Measurements from ENCODE around the gene ACAA1.
A peak's percentile ranks its signal among the peaks of the same experiment; 100 is the strongest.
"Not testable (repeated sequence)": the region's sequence is repeated elsewhere in the genome, so short reads cannot be mapped to it uniquely, and the experiment has no call there.

ACAA1 gene

DNA sequence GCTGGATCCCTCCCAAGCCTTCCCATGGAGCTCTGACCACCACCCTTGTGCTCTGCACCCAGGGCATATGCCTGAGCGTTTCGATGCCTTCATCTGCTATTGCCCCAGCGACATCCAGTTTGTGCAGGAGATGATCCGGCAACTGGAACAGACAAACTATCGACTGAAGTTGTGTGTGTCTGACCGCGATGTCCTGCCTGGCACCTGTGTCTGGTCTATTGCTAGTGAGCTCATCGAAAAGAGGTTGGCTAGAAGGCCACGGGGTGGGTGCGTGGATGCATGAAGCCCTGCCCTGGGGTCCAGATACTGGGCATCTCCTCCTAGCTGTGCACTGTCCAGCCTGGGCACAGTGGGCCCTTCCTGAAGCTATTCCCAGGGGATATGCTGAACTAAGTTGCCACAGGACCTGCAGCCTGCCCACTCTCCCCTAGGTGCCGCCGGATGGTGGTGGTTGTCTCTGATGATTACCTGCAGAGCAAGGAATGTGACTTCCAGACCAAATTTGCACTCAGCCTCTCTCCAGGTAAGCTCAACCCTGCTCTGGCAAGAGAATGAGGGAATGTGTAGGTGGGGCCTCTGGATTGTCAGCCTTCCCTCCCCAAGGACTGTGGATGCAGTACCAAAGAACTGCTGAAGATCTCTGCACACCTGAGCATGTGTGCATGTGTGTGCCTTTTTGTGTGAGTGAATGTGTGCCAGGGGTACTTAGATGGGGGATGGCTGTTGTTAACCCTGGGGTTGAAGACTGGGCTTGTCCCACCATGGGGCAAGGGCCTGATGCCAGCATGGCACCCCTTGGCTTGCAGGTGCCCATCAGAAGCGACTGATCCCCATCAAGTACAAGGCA, 3.6 kb upstream of the ACAA1 start:
- H3K4me1 ChIP-seq (ENCODE audit: insufficient read depth, low read length) = peaks cover 3% of the 10 kb centered on the region; the same call in 1 of the 2 replicates
- H3K27me3 ChIP-seq (ENCODE audit: insufficient read depth, low read length) = peaks cover 7% of the 10 kb centered on the region; the same call in 1 of the 2 replicates
- peaks cover 16% of the 10 kb centered on the region for H3K36me3 ChIP-seq (ENCODE audit: insufficient read depth, low read length)
- H3K4me3 ChIP-seq (ENCODE audit: low read length) = no peak overlapping the region
- no peaks in the 10 kb centered on the region for H3K9me3 ChIP-seq (ENCODE audit: insufficient read depth, low read depth, low read length)
- WGBS = 95% methylated on average over 13 of the region's 13 CpGs
- H3K27ac ChIP-seq (ENCODE audit: low read depth, low read length) = no peak overlapping the region
- H3K9ac ChIP-seq (ENCODE audit: low read depth, low read length) = no peak overlapping the region

- peak overlapping the region; percentile 89 for H3K4me3 ChIP-seq (ENCODE audit: low read length)
- H3K9me3 ChIP-seq (ENCODE audit: insufficient read depth, low read depth, low read length) = no peaks in the 10 kb centered on the region
- peaks cover 7% of the 10 kb centered on the region; the same call in 1 of the 2 replicates for H3K27me3 ChIP-seq (ENCODE audit: insufficient read depth, low read length)
- H3K27ac ChIP-seq (ENCODE audit: low read depth, low read length) = no peak overlapping the region
- peaks cover 3% of the 10 kb centered on the region; the same call in 1 of the 2 replicates for H3K4me1 ChIP-seq (ENCODE audit: insufficient read depth, low read length)
- H3K36me3 ChIP-seq (ENCODE audit: insufficient read depth, low read length) = peaks cover 16% of the 10 kb centered on the region
- 0 out of 2 replicates have a peak overlapping the region, but pooled peaks have one; percentile 89 for H3K9ac ChIP-seq (ENCODE audit: low read depth, low read length)
- 92% methylated on average over 7 of the region's 7 CpGs for WGBS
Observed at GRCh38 chr3:38139652-38140051, 2.7 kb upstream of the ACAA1 start.

DNA sequence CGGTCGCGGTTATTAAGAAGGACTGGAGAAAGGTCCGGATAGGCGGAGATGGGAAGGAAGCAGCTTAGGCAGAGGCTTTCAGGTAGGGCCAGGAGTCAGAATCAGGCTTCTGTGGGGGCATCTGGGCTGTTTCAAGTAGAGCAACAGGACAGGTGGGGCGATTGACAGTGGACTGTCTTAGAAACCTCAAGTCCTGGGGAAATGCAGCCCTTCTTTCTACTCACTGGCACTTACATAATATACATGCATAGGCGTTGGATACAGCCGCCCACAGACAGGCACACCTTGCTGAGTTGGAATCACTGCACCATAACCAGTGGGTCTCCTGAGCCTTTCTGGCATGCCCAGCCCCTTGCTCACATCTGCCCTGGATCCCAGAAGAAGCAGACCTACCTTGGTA, 2.3 kb upstream of the ACAA1 start:
- 28% methylated on average over 8 of the region's 8 CpGs for WGBS
- peak overlapping the region; percentile 89 for H3K4me3 ChIP-seq (ENCODE audit: low read length)
- H3K9ac ChIP-seq (ENCODE audit: low read depth, low read length) = peak overlapping the region; percentile 89
- H3K9me3 ChIP-seq (ENCODE audit: insufficient read depth, low read depth, low read length) = no peaks in the 10 kb centered on the region
- peaks cover 3% of the 10 kb centered on the region; the same call in 1 of the 2 replicates for H3K4me1 ChIP-seq (ENCODE audit: insufficient read depth, low read length)
- no peak overlapping the region for H3K27ac ChIP-seq (ENCODE audit: low read depth, low read length)
- peaks cover 20% of the 10 kb centered on the region for H3K36me3 ChIP-seq (ENCODE audit: insufficient read depth, low read length)
- H3K27me3 ChIP-seq (ENCODE audit: insufficient read depth, low read length) = peaks cover 7% of the 10 kb centered on the region; the same call in 1 of the 2 replicates

DNA sequence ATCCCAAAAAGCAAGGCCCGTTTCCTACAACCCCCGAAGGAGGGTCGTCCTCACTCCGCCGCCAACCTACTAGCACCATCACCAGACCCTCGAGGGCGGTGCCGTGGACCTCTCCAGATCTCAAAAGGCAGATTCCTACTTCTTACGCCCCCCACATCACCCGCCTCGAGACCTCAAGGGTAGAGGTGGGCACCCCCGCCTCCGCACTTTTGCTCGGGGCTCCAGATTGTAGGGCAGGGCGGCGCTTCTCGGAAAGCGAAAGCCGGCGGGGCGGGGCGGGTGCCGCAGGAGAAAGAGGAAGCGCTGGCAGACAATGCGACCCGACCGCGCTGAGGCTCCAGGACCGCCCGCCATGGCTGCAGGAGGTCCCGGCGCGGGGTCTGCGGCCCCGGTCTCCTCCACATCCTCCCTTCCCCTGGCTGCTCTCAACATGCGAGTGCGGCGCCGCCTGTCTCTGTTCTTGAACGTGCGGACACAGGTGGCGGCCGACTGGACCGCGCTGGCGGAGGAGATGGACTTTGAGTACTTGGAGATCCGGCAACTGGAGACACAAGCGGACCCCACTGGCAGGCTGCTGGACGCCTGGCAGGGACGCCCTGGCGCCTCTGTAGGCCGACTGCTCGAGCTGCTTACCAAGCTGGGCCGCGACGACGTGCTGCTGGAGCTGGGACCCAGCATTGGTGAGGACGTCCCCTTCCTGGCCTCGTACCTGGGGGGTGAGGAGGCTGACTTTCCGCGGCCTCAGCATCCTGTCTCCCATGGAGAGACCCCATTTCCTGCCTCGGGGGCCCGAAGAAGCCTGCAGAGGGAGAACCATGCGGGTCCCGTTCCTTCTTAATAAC, 1.6 kb upstream of the ACAA1 start, which contains the start of gene MYD88:
MYD88 (plus strand) TSS at position 313 of the 842 bp plus-strand sequence; CDS start at position 353, 40 bp downstream.
- peak within 1 kb of the TSS; percentile 89 for H3K9ac ChIP-seq (ENCODE audit: low read depth, low read length)
- peaks cover 26% of the 10 kb centered on the region for H3K36me3 ChIP-seq (ENCODE audit: insufficient read depth, low read length)
- H3K4me3 ChIP-seq (ENCODE audit: low read length) = peak within 1 kb of the TSS; percentile 89
- 1% methylated on average over 65 of the region's 65 CpGs for WGBS
- H3K27me3 ChIP-seq (ENCODE audit: insufficient read depth, low read length) = peaks cover 7% of the 10 kb centered on the region; the same call in 1 of the 2 replicates
- peak within 1 kb of the TSS; percentile 79 for H3K27ac ChIP-seq (ENCODE audit: low read depth, low read length)
- peaks cover 3% of the 10 kb centered on the region; the same call in 1 of the 2 replicates for H3K4me1 ChIP-seq (ENCODE audit: insufficient read depth, low read length)
- H3K9me3 ChIP-seq (ENCODE audit: insufficient read depth, low read depth, low read length) = no peaks in the 10 kb centered on the region

DNA sequence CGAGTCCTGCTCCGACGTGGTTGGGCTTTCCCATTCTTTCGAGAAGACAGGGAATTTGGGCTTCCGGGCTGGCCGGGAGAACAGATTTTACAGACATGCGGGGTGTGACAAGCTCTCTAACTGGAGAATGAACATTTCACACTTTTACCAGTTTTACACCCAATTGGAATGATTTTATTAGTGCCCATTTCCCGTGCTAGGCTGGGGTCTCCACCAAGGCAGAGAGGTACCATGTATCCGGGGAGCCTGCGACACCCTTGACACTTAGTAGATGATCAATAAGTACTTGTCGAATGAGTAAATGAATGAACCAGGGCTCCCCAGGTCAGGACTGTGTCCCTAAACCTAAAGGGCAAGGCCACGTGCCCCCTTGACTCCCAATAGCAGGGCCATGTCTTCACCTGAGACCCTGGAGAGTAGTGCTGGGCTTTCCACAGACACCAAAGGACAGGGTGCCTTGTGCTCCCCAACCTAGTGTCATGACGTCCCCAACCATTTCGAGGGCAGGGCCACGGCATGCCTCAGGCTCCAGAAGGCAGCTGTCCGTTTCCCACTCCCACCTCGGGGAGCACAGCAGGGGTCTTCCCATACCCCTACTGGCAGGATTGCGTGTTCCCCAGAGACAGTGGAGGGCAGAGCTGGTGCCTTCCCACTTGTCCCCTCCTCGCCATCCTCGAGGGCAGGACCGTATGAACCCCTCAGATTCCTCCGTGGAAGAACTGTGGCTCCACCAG, 855 bp upstream of the ACAA1 start:
- Histone ChIP-seq H3K4me3 (ENCODE audit: low read length) (peak overlapping the region; percentile 89), H3K9me3 (ENCODE audit: insufficient read depth, low read depth, low read length) (no peaks in the 10 kb centered on the region), H3K27ac (ENCODE audit: low read depth, low read length) (peak overlapping the region; percentile 79), H3K9ac (ENCODE audit: low read depth, low read length) (peak overlapping the region; percentile 89), H3K27me3 (ENCODE audit: insufficient read depth, low read length) (peaks cover 7% of the 10 kb centered on the region; the same call in 1 of the 2 replicates), H3K36me3 (ENCODE audit: insufficient read depth, low read length) (peaks cover 34% of the 10 kb centered on the region), H3K4me1 (ENCODE audit: insufficient read depth, low read length) (peaks cover 3% of the 10 kb centered on the region; the same call in 1 of the 2 replicates)
- 13% methylated on average over 22 of the region's 22 CpGs for WGBS

DNA sequence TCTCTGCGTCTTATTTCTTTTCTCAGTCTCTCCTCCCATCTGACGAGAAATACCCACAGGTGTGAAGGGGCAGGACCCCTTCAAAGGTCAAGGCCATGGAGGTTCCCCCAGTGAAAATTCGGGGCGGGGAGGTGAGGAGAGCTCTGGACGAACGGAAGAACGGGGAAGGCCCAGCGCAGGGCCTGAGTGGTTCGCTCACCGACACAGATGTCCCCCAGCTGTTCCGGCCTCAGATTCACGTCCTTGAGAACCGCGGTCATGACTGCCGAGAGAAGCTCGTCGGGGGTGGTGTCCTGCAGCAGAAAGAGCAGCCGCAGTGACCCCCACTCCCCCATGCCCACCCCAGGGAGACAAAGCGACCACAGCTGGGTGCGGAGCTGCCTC, 542 bp downstream of the ACAA1 start:
- Histone ChIP-seq H3K27me3 (ENCODE audit: insufficient read depth, low read length) (peaks cover 7% of the 10 kb centered on the region; the same call in 1 of the 2 replicates), H3K4me1 (ENCODE audit: insufficient read depth, low read length) (peaks cover 3% of the 10 kb centered on the region; the same call in 1 of the 2 replicates), H3K36me3 (ENCODE audit: insufficient read depth, low read length) (peaks cover 30% of the 10 kb centered on the region), H3K27ac (ENCODE audit: low read depth, low read length) (peak overlapping the region; percentile 48), H3K4me3 (ENCODE audit: low read length) (peak overlapping the region; percentile 77), H3K9me3 (ENCODE audit: insufficient read depth, low read depth, low read length) (no peaks in the 10 kb centered on the region), H3K9ac (ENCODE audit: low read depth, low read length) (peak overlapping the region; percentile 65)
- under 1% methylated on average over 20 of the region's 20 CpGs for WGBS

DNA sequence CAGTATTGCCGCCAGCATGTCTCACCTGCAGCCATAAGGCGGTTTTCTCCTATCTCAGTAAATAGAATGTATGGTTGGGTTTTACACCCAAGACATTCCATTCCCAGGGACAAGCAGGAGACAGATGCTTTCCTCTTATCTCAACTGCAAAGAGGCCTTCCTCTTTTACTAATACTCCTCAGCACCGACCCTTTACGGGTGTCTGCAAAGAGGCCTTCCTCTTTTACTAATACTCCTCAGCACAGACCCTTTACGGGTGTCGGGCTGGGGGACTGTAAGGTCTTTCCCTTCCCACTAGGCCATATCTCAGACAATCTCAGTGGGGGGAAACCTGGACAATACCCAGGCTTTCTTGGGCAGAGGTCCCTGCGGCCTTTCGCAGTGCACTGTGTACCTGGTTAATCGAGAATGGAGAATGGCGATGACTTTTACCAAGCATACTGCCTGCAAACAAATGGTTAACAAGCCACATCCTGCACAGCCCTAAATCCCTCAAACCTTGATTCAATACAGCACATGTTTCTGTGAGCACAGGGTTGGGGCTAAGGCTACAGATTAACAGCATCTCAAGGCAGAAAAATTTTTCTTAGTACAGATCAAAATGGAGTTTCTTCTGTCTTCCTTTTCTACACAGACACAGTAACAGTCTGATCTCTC, 1.2 kb downstream of the ACAA1 start:
- not testable (repeated sequence) for H3K27ac ChIP-seq (ENCODE audit: low read depth, low read length); H3K9me3 ChIP-seq (ENCODE audit: insufficient read depth, low read depth, low read length); H3K4me1 ChIP-seq (ENCODE audit: insufficient read depth, low read length); H3K27me3 ChIP-seq (ENCODE audit: insufficient read depth, low read length)
- 80% methylated on average over 8 of the region's 10 CpGs for WGBS
- Histone ChIP-seq H3K4me3 (ENCODE audit: low read length) (peak overlapping the region; percentile 77), H3K36me3 (ENCODE audit: insufficient read depth, low read length) (peaks cover 30% of the 10 kb centered on the region), H3K9ac (ENCODE audit: low read depth, low read length) (peak overlapping the region; percentile 65)

DNA sequence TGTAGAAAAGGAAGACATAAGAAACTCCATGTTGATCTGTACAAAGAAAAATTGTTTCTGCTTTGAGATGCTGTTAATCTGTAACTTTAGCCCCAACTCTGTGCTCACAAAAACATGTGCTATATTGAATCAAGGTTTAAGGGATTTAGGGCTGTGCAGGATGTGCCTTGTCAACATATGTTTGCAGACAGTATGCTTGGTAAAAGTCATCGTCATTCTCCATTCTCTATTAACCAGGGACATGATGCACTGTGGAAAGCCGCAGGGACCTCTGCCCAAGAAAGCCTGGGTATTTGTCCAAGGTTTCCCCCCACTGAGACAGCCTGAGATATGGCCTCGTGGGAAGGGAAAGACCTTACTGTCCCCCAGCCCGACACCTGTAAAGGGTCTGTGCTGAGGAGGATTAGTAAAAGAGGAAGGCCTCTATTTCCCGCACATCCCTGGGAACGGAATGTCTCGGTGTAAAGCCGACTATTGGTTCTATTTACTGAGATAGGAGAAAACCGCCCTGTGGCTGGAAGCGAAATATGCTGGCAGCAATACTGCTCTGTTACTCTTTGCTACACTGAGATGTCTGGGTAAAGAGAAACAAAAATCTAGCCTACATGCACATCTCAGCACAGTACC, 2.3 kb downstream of the ACAA1 start:
- not testable (repeated sequence) for H3K27ac ChIP-seq (ENCODE audit: low read depth, low read length); H3K9ac ChIP-seq (ENCODE audit: low read depth, low read length); H3K27me3 ChIP-seq (ENCODE audit: insufficient read depth, low read length); H3K9me3 ChIP-seq (ENCODE audit: insufficient read depth, low read depth, low read length); H3K4me1 ChIP-seq (ENCODE audit: insufficient read depth, low read length); H3K4me3 ChIP-seq (ENCODE audit: low read length)
- peaks cover 39% of the 10 kb centered on the region for H3K36me3 ChIP-seq (ENCODE audit: insufficient read depth, low read length)
- WGBS = 93% methylated on average over 10 of the region's 10 CpGs

- Histone ChIP-seq H3K27me3 (ENCODE audit: insufficient read depth, low read length) (no peaks in the 10 kb centered on the region), H3K4me1 (ENCODE audit: insufficient read depth, low read length) (no peaks in the 10 kb centered on the region), H3K9me3 (ENCODE audit: insufficient read depth, low read depth, low read length) (no peaks in the 10 kb centered on the region), H3K9ac (ENCODE audit: low read depth, low read length) (no peak overlapping the region), H3K4me3 (ENCODE audit: low read length) (no peak overlapping the region), H3K36me3 (ENCODE audit: insufficient read depth, low read length) (peaks cover 47% of the 10 kb centered on the region), H3K27ac (ENCODE audit: low read depth, low read length) (no peak overlapping the region)
- WGBS = 94% methylated on average over 10 of the region's 10 CpGs
Observed at GRCh38 chr3:38133557-38134405, 3.1 kb downstream of the ACAA1 start.

Measured in HUES64 (cell line).